NB4 (cell line): ENCODE results near the gene CACNG7.

Experiments
- DNase-seq: peaks from one replicate; pipeline ENCODE4 v3.0.0; 2010; ENCODE audit warnings: low read depth
- H3K4me3 ChIP-seq: one replicate; pipeline ENCODE4 v1.5.1; 2011; ENCODE audit warnings: mild to moderate bottlenecking, low read depth, low read length, moderate library complexity
- MYC ChIP-seq: IDR thresholded peaks from 2 replicates; pipeline ENCODE4 v1.6.1; 2011; ENCODE audit warnings: low read depth, low read length
- POLR2A ChIP-seq: IDR thresholded peaks from 2 replicates; pipeline ENCODE4 v1.6.1; 2011; ENCODE audit warnings: mild to moderate bottlenecking; ENCODE audit not compliant: insufficient read length; ENCODE audit errors: extremely low read depth
- TF ChIP-seq, protein P1 (sequence below): IDR thresholded peaks from one replicate; pipeline ENCODE4 v1.5.1; 2012; ENCODE audit warnings: low read depth, low read length
- TF ChIP-seq, protein P2 (sequence below): IDR thresholded peaks from 2 replicates; pipeline ENCODE4 v1.6.1; 2011; ENCODE audit warnings: low read depth, low read length

The CACNG7 gene

DNA sequence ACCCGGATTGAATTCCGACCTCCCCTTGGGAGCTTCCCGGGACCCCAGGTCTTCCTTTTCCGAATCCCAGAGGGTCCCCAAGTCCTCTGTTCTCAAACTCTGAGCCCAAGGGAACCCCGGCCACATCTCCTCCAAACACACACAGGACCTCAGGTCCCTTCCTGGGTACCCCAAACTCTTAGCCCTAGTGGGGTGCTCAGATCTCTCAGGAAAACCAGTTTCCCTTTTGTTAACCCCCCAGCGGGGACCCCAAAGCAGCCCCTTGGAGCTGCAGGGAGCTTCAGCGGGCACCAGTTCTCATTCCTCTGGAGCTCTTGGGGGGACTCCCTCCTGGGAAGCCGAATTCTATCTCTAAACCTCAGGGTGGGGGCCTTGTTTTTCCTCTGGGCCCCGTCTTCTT, 83.1 kb downstream of the CACNG7 start:
- DNase-seq, result no peak
- no peak overlapping the region for H3K4me3 ChIP-seq
- TF ChIP-seq MYC (no peak), POLR2A (no peak)
- TF ChIP-seq, protein P1, sequence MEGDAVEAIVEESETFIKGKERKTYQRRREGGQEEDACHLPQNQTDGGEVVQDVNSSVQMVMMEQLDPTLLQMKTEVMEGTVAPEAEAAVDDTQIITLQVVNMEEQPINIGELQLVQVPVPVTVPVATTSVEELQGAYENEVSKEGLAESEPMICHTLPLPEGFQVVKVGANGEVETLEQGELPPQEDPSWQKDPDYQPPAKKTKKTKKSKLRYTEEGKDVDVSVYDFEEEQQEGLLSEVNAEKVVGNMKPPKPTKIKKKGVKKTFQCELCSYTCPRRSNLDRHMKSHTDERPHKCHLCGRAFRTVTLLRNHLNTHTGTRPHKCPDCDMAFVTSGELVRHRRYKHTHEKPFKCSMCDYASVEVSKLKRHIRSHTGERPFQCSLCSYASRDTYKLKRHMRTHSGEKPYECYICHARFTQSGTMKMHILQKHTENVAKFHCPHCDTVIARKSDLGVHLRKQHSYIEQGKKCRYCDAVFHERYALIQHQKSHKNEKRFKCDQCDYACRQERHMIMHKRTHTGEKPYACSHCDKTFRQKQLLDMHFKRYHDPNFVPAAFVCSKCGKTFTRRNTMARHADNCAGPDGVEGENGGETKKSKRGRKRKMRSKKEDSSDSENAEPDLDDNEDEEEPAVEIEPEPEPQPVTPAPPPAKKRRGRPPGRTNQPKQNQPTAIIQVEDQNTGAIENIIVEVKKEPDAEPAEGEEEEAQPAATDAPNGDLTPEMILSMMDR, result no peak
- TF ChIP-seq, protein P2, sequence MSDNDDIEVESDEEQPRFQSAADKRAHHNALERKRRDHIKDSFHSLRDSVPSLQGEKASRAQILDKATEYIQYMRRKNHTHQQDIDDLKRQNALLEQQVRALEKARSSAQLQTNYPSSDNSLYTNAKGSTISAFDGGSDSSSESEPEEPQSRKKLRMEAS, result no peak

DNA sequence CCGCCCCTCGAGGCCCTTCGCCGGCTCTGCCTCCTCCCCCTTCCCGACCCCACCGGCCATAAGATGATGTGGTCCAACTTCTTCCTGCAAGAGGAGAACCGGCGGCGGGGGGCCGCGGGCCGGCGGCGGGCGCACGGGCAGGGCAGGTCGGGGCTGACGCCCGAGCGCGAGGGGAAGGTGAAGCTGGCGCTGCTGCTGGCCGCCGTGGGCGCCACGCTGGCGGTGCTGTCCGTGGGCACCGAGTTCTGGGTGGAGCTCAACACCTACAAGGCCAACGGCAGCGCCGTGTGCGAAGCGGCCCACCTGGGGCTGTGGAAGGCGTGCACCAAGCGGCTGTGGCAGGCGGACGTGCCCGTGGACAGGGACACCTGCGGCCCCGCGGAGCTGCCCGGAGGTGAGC, 83.7 kb downstream of the CACNG7 start:
- no peak for TF ChIP-seq MYC
- TF ChIP-seq POLR2A, result no peak
- TF ChIP-seq, protein P1, result no peak
- H3K4me3 ChIP-seq, result no peak overlapping the region
- DNase-seq, result no peak

DNA sequence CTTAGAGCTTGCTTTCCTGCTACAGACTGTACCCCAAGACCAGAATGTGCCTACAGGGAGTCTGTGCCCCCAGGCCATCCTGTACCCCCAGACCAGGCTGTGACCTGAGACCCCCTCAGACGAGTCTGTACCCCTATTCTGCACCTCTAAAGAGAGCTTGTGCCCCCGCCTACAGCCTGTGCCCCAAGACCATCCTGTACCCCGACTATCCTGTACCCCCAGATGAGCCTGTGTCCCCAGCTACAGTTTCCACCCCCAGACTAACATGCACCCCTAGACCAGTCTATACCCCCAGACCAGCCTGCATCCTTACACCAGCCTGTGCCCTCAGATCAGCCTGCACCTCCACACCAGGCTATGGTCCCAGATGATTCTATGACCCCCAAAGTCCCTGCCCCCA, 84.4 kb downstream of the CACNG7 start:
- no peak for DNase-seq
- H3K4me3 ChIP-seq, result no peak overlapping the region
- TF ChIP-seq, protein P1, result no peak
- no peak for TF ChIP-seq POLR2A
- TF ChIP-seq, protein P2, result no peak
- TF ChIP-seq MYC, result no peak
